Measurements from ENCODE around the gene GJA10.

GJA10 gene

DNA sequence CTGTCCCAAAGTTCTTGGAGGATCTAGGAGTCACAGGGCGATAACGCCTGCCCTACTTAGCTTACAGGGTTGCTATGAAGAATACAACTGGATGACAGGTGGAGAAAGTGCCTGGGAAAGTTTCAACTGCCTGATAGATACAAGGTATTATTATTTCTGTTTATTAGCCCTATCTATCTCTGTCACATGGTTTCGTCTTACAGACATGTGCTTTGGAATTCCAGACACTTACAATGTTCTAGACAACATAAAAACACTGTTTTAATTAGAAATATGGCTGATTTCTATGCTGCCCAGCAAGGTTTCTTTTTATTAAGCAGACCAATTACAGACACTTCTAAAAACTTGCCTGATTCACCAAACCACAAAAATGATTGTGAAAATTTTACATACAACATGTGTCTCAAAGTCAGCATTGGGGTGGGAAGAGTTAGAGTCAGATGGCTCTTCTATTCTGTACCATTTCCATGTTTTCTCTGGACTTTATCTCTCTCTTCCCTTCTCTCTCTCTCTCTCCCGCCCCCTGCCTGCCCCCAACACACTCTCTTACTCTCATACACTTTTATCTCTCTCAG is 50.0 kb downstream of the GJA10 start:
- no peak overlapping the region for H3K4me3 ChIP-seq (replicated peaks; ENCODE audit: low read depth, low read length)
- DNase-seq (ENCODE audit: extremely low read depth, low read depth): no peak
- TF ChIP-seq CTCF (IDR thresholded peaks at IDR 0.05; ENCODE audit: low read depth, low read length, missing control alignments): no peak

GRCh38 chr6:89944826-89945407 is 50.6 kb downstream of the GJA10 start:
- TF ChIP-seq CTCF (IDR thresholded peaks at IDR 0.05; ENCODE audit: low read depth, low read length, missing control alignments): peak; percentile 41
- no peak overlapping the region for H3K4me3 ChIP-seq (replicated peaks; ENCODE audit: low read depth, low read length)
- DNase-seq (ENCODE audit: extremely low read depth, low read depth): no peak

Measured in HFF-Myc (cell line).